SKM-1 treated with dmso at 0.1 percent for 144 hours (cell line): Measurements from ENCODE around the gene VAV1.
A peak's percentile ranks its signal among the peaks of the same experiment; 100 is the strongest.
"Not testable (repeated sequence)": the region's sequence is repeated elsewhere in the genome, so short reads cannot be mapped to it uniquely, and the experiment has no call there.

ENCODE experiments used
- DNase-seq: peaks from one replicate; lab custom pipeline; 2025; ENCODE audit not compliant: unreplicated experiment; lab: John Stamatoyannopoulos, UW

VAV1 gene

GRCh38 chr19:6737284-6737872 lies 35.1 kb upstream of the VAV1 start, which contains the start of gene GPR108:
TSS of gene GPR108 (minus strand) at chr19:6737580. CDS start at chr19:6737576, 4 bp downstream.
- peak; percentile 100 for DNase-seq

GRCh38 chr19:6737873-6738786 lies 34.4 kb upstream of the VAV1 start:
- peak; percentile 73 for DNase-seq

- peak; percentile 45 for DNase-seq
Observed at GRCh38 chr19:6738787-6739389, 33.6 kb upstream of the VAV1 start.

DNA sequence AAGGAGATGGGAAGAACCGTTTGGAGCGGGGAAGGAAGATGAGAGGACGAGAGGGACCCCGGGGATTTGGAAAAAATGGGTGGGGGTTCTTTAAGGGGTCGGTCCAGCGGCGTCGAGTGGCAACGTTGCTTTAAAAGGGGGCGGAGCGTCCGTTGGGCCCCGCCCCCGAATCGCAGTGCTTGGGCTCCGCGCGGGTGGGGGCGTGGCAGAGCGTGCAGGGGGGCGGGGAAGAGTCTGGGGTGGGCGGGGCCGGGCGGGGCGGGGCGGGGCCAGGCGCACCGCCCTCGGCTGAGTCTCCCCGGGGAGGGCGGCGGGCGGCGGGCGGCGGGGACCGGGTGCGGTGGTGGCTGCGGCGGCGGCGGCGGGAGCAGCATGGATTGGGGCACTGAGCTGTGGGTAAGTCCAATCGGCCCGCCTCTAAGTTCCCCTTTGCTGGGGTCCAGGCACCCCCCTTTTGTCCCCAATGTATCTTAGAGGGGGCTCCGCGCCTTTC lies 33.1 kb upstream of the VAV1 start, which contains the start of gene TRIP10:
Gene TRIP10 (plus strand): TSS at position 291 of the 493 bp plus-strand sequence. CDS start 82 bp downstream, at position 373.
- peak; percentile 45 for DNase-seq

DNA sequence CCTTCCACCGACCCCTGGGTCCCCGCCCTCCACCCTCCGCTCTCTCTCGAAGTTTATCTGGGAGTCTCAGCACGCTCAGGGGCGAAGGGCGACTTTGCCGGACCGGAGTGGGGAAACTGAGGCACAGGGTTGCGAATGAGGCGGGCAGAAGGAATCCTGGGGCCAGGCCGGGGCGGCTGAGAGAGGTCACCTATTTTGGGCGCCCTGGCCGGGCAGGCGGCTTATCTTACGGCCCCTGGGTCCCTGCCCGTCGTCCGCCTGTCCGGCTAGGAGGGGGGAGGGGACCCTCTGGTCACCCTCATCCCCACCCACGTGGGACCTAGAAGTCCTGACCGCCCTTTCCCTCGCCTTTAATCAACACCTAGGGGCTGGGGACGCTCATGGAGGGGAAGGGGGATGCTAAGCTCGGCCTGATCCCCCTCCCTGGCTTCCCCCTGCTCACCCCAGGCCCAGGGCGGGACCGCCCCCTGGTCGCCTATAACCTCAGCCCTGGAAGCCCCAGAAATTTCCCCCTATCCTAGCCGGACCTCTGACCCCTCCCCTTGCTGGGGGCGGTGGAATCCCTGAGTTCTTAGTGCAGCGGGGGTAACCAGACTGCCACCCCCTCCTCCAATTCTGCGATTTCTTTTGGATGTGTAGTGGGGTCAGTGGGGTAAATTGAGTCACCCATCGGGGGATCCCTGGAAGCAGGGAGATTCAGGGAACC lies 32.5 kb upstream of the VAV1 start:
- no peak for DNase-seq

DNA sequence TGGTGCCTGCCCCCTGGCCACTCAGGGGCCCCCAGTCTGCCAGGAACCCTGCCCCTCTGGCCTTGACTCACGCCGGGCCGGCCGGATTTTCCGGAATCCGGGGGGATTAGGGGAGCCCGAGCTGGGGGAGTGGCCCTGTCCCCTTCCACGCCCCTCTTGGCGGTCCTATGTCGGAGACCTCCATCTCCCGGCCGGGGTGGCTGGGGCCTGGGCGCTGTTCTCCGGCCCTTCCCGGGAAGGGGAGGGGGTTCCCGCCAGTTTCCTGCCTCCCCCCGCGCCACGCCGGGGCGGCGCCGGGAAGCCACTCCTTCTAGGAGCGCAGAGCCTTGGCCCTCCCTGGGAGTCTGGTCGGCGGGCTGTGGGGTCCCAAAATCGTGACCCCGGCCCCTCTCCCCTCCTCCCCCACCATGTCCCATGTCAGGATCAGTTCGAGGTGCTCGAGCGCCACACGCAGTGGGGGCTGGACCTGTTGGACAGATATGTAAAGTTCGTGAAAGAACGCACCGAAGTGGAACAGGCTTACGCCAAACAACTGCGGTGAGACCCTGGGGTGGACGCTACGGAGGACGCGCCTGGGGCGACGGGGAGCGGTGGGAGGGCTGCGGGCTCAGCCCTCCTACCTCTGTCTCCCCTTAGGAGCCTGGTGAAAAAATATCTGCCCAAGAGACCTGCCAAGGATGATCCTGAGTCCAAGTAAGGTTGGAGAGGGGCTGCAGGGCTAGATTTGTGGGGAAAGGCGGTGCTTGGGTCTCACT lies 31.7 kb upstream of the VAV1 start:
- DNase-seq: no peak

DNA sequence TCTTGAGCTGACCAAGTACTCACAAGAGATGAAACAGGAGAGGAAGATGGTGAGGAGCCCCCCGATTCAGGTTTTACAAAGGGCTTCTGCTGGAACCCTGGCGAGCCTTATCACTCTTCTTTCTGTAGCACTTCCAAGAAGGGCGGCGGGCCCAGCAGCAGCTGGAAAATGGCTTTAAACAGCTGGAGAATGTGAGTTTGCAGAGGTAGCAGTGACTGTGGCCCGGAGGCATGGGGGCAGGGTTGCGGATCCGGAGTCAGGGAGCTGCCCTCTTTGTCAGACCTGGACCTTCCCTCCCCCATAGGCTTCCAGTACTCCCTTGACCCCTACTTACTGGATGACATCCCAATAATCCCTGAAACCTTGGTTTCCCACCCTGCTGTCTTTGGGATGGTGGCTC lies 29.4 kb upstream of the VAV1 start:
- DNase-seq: no peak

GRCh38 chr19:6743714-6744380 lies 28.7 kb upstream of the VAV1 start:
- no peak for DNase-seq

- DNase-seq: no peak
Observed at GRCh38 chr19:6744381-6745301, 27.9 kb upstream of the VAV1 start.

DNA sequence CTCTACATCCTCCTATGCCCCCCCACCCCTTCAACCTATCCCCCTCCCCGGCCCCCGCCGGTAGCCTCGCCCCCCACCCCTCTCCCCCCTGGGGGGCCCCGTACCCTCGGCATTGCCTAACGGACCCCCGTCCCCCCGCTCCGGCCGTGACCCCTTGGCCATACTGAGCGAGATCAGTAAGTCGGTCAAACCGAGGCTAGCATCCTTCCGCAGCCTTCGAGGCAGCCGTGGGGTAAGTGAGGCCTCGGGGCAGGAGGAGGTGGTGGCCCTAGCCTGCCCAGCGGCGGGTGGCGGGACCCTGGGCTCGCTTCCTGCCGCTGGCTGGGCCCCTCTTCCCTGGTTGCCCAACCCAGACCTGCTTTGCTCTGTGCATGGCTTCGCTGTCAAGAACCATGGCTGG lies 26.5 kb upstream of the VAV1 start:
- no peak for DNase-seq

DNA sequence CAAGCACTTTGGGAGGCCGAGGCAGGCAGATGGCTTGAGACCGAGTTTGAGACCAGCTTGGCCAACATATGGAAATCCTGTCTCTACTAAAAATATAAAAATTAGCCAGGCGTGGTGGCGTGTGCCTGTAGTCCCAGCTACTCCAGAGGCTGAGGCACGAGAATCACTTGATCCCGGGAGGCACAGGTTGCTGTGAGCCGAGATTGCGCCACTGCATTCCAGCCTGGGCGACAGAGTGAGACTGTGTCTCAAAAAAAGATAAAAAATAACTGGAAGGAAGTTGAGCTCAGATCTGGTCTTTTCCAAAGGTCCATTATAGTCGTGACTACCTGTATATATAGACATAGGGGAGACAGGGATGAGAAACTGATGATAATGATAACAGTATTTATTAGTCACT lies 24.0 kb upstream of the VAV1 start:
- DNase-seq: not testable (repeated sequence)

DNA sequence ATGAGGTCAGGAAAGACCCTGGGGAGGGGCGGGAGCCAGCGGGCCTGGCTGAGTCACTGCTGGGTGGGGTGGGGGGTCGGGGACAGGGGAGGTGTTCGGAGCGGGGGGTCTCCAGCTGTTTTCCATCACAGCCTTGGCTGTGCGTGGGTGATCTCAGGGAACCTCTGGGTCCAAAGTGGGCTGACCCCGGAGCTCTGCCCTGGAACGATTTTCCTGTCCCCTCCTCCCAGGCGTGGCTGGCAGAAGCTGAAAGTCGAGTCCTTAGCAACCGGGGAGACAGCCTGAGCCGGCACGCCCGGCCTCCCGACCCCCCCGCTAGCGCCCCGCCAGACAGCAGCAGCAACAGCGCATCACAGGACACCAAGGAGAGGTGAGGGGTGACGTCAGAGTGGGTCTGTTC lies 22.4 kb upstream of the VAV1 start:
- DNase-seq: no peak

DNA sequence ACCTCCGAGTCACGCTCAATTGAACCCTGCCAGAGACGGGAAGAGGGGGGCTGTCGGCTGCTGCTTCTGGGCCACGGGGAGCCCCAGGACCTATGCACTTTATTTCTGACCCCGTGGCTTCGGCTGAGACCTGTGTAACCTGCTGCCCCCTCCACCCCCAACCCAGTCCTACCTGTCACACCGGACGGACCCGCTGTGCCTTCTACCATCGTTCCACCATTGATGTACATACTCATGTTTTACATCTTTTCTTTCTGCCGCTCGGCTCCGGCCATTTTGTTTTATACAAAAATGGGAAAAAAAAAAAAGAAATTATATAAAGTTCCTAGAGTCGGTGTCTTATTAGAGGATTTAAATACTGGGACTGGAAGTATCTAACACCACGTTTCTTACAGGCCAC lies 21.3 kb upstream of the VAV1 start:
- no peak for DNase-seq

DNA sequence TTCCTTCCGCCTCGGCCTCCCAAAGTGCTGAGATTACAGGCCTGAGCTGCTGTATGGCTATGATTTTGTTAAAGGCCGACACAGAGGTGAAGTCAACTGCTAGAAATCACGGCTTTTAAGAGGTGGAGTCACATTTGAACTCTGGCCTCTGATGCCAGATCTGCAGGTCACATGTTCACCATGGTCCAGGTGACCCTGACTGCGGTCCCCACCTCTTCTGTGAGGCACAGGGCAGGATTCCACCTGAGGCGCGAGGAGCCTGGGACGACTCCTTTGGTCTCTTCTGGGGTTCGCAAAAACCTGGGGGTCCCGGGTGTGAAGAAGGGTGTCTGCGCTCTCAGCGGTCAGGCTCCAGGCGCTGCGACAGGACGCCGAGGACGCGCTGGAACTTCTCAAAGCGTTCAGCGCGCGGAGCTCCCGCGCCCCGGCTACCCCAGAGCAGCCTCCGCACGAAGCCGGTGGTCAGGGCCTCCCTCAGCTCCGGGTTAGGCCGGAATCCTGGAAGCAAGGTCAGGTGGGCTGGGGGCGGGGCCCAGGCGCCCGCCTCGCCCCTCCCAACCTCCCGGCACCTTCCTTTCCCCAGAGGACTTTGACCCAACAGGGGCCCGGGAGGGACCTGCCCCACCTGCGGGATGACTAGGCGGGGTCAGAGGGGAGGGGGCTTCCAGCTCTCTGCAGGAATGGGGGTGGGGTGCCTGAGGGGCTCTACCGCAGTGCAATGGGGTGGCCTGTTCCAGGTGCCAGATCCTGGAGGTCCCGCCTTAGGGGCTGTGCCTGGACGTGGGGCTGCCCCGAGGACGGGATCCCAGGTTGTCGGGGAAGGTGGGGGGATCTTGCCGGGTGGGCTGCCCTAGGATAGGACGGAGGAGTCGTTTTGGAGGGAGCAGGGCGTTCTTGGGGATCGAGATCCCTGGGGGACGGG lies 20.0 kb upstream of the VAV1 start:
- no peak for DNase-seq

DNA sequence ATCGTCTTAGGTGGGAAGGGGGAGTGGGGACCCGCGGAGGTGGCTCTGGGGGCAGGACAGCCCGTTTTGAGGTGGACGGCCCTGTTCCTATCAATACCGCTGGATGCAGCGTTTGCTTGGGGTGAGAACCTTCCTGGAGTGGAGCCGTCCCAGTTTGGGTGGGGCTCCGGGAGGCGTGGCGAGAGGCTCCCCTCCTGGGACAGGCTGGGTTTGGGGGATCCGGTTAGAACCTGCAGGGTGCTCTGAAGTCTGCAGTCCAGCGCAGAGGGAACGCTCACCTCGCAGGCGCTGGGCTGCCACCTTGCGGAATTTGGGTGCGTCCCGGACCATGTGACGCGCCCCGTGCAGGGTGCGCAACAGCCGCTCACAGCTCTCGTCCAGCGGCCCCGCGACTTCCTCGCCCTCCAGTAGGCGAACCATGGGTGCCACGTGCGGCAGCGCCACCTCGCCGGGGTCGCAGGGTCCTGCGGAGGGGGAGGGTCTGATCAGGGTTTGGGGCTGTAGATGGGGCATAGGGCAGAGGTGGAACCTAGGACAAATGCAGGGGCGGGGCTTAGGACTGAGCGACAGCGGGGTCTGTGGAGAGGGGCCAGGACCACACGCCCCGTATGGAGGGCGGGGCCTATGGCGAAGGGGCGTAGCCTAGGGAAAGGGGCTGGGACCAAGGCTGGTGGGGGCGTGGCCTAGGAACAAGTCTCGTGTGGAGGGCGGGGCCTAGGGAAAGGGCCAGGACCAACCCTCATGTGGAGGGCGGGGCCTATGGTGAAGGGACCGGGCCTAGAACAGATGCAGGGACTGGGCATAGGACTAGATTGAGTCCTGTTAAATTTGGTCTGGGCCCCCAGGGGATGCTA lies 19.1 kb upstream of the VAV1 start:
- peak; percentile 92 for DNase-seq

GRCh38 chr19:6754136-6754535 lies 18.4 kb upstream of the VAV1 start:
- no peak for DNase-seq
